HCT116 (cell line): ENCODE results near the gene RACGAP1. TPM values are rescaled to one million over a fixed set of nuclear protein-coding genes. Genes with fewer than 3 reads are reported as not detected.

Experiments
- ATAC-seq: fragments of 200-7000 bp; cut with Tn5 transposase; 2 replicates; pipeline ENCODE4 v1.9.1; 2020; ENCODE audit warnings: mild to moderate bottlenecking, moderate library complexity
- BruUV-seq: library from RNA; stranded (reverse); fragments of 400-500 nt; replicated peaks from 2 replicates; lab custom pipeline; 2021; lab: Mats Ljungman, UMichigan
- CTCF ChIA-PET: fragments of 300-600 bp; sonication (Branson Sonifier 250); formaldehyde crosslinking; loops from one replicate; lab custom pipeline; 2021; ENCODE audit warnings: antibody characterized with exemption; lab: Charles Lee
- POLR2A ChIA-PET: fragments of 300-600, 350-600 bp; sonication (Branson Sonifier 250); formaldehyde crosslinking; loops from one replicate; lab custom pipeline; 2021; ENCODE audit warnings: antibody characterized with exemption; lab: Charles Lee
- RAD21 ChIA-PET, 2 experiments: fragments of 300-600 bp; sonication (Branson Sonifier 250); formaldehyde crosslinking; loops; one replicate each; lab custom pipeline; 2023; ENCODE audit warnings: low total read pairs in 2 of 2; ENCODE audit not compliant: uncharacterized antibody in 2 of 2, unreplicated experiment in 2 of 2, low non-redundant PET in 1 of 2; lab: Charles Lee
- DNase-seq: peaks from one replicate; pipeline ENCODE4 v3.0.0-alpha.2; 2010; ENCODE audit warnings: low read depth, low spot score
- H2AFZ ChIP-seq: fragments of 200-600 bp; shearing (Covaris generic), sonication (generic); 2 replicates; pipeline ENCODE4 v1.6.1; 2017; ENCODE audit warnings: low read depth, mixed run types, mixed read lengths, antibody characterized with exemption, low read length; ENCODE audit not compliant: poor library complexity, severe bottlenecking
- H3K27ac ChIP-seq: 2 replicates; pipeline ENCODE4 v1.5.1; 2012; ENCODE audit warnings: low read depth, low read length
- H3K27me3 ChIP-seq: fragments of 200-600 bp; sonication (generic); 2 replicates; pipeline ENCODE4 v1.6.1; 2016; ENCODE audit warnings: mixed run types, low read length, mixed read lengths; ENCODE audit not compliant: insufficient read depth
- H3K36me3 ChIP-seq, 2 experiments: fragments of 200-500 bp in 1 of 2; fragments of 200-600 bp in 1 of 2; sonication (Bioruptor generic) in 1 of 2; sonication (generic) in 1 of 2; 2 replicates each; pipeline versions ENCODE4 v1.5.1 to v1.6.1; 2014 to 2016; ENCODE audit warnings: low read length in 2 of 2, inconsistent platforms in 1 of 2, mixed read lengths in 1 of 2, mixed run types in 1 of 2; ENCODE audit not compliant: insufficient read depth in 2 of 2, control insufficient read depth in 1 of 2
- H3K4me1 ChIP-seq, 2 experiments: fragments of 200-600 bp in 1 of 2; sonication (generic) in 1 of 2; 2 replicates each; pipeline versions ENCODE4 v1.5.1 to v1.6.1; 2012 to 2017; ENCODE audit warnings: low read length in 2 of 2, inconsistent platforms in 1 of 2, mild to moderate bottlenecking in 1 of 2, mixed read lengths in 1 of 2, mixed run types in 1 of 2, moderate library complexity in 1 of 2; ENCODE audit not compliant: insufficient read depth in 2 of 2, control insufficient read depth in 1 of 2
- H3K4me2 ChIP-seq: fragments of 200-600 bp; sonication (generic); 2 replicates; pipeline ENCODE4 v1.6.1; 2017; ENCODE audit warnings: mixed run types, low read length, mixed read lengths
- H3K4me3 ChIP-seq, 2 experiments: fragments of 200-600 bp in 1 of 2; sonication (generic) in 1 of 2; replicated peaks in 1 of 2; 2 replicates each; pipeline ENCODE4 v1.5.1; 2011 to 2016; ENCODE audit warnings: low read length in 2 of 2, control low read depth in 1 of 2, low read depth in 1 of 2, mild to moderate bottlenecking in 1 of 2, mixed read lengths in 1 of 2, mixed run types in 1 of 2
- H3K79me2 ChIP-seq: fragments of 200-600 bp; sonication (generic); 2 replicates; pipeline ENCODE4 v1.6.1; 2017; ENCODE audit warnings: mild to moderate bottlenecking, mixed run types, low read length, moderate library complexity, mixed read lengths; ENCODE audit not compliant: insufficient read depth
- H3K9ac ChIP-seq: fragments of 200-600 bp; sonication (generic); 2 replicates; pipeline ENCODE4 v1.6.1; 2016; ENCODE audit warnings: low read length, mixed read lengths
- H3K9me2 ChIP-seq: fragments of 200-600 bp; sonication (generic), shearing (Covaris generic); 2 replicates; pipeline ENCODE4 v1.6.1; 2017; ENCODE audit warnings: mixed run types, mild to moderate bottlenecking, moderate library complexity; ENCODE audit not compliant: insufficient read depth
- H3K9me3 ChIP-seq, 2 experiments: fragments of 200-500 bp in 1 of 2; fragments of 200-600 bp in 1 of 2; sonication (Bioruptor generic) in 1 of 2; sonication (generic) in 1 of 2; 2 replicates each; pipeline ENCODE4 v1.6.1; 2014 to 2017; ENCODE audit warnings: low read length in 2 of 2, mixed read lengths in 2 of 2, inconsistent platforms in 1 of 2, low read depth in 1 of 2, mild to moderate bottlenecking in 1 of 2, mixed run types in 1 of 2, moderate library complexity in 1 of 2; ENCODE audit not compliant: control insufficient read depth in 1 of 2, insufficient read depth in 1 of 2
- H4K20me1 ChIP-seq: fragments of 200-600 bp; sonication (generic), shearing (Covaris generic); 2 replicates; pipeline ENCODE4 v1.6.1; 2017; ENCODE audit warnings: mixed run types, mild to moderate bottlenecking, moderate library complexity; ENCODE audit not compliant: insufficient read depth
- ATF3 ChIP-seq: IDR thresholded peaks from 2 replicates; pipeline ENCODE4 v1.6.1; 2012
- CBX3 ChIP-seq: IDR thresholded peaks from 2 replicates; pipeline ENCODE4 v1.6.1; 2012; ENCODE audit warnings: low read depth
- CEBPB ChIP-seq: IDR thresholded peaks from 2 replicates; pipeline ENCODE4 v1.6.1; 2012; ENCODE audit warnings: low read depth
- ELF1 ChIP-seq: IDR thresholded peaks from 2 replicates; pipeline ENCODE4 v1.6.1; 2012; ENCODE audit warnings: low read depth, borderline replicate concordance
- FOSL1 ChIP-seq: IDR thresholded peaks from 2 replicates; pipeline ENCODE4 v1.6.1; 2012; ENCODE audit warnings: low read depth
- JUND ChIP-seq: IDR thresholded peaks from 2 replicates; pipeline ENCODE4 v1.6.1; 2012
- POLR2A ChIP-seq: IDR thresholded peaks from 2 replicates; pipeline ENCODE4 v1.7.0; 2011; ENCODE audit warnings: borderline replicate concordance; ENCODE audit not compliant: insufficient read depth, insufficient read length; ENCODE audit errors: extremely low read depth
- POLR2AphosphoS5 ChIP-seq: IDR thresholded peaks from 2 replicates; pipeline ENCODE4 v1.6.1; 2011; ENCODE audit warnings: mild to moderate bottlenecking, low read depth, low read length, moderate library complexity
- SIN3A ChIP-seq: IDR thresholded peaks from 2 replicates; pipeline ENCODE4 v1.6.1; 2012; ENCODE audit warnings: low read depth
- SP1 ChIP-seq: IDR thresholded peaks from 2 replicates; pipeline ENCODE4 v1.6.1; 2012; ENCODE audit warnings: low read depth
- SRF ChIP-seq: IDR thresholded peaks from 2 replicates; pipeline ENCODE4 v1.6.1; 2012; ENCODE audit warnings: low read depth
- YY1 ChIP-seq: IDR thresholded peaks from 2 replicates; pipeline ENCODE4 v1.6.1; 2011; ENCODE audit warnings: low read length, low read depth, moderate library complexity, mild to moderate bottlenecking; ENCODE audit not compliant: insufficient replicate concordance; ENCODE audit errors: extremely low read depth
- ZBTB33 ChIP-seq: IDR thresholded peaks from 2 replicates; pipeline ENCODE4 v1.6.1; 2011; ENCODE audit warnings: mild to moderate bottlenecking, low read length, moderate library complexity; ENCODE audit not compliant: insufficient replicate concordance; ENCODE audit errors: extremely low read depth
- ZFX ChIP-seq: fragments of 450-650 bp; IDR thresholded peaks from 2 replicates; pipeline ENCODE4 v1.6.1; 2017
- intact Hi-C: fragments of 100-400 bp; cut with micrococcal nuclease; formaldehyde crosslinking; loops from 2 replicates; pipeline ENCODE4 v1.10.0; 2022
- total RNA-seq: library from RNA; stranded (reverse); gene quantifications from one replicate; pipeline ENCODE4 v1.2.1, GENCODE V29; 2021; ENCODE audit not compliant: unreplicated experiment

RACGAP1 gene
- total RNA-seq, 1 experiment from 2014 or later, result 147 TPM

DNA sequence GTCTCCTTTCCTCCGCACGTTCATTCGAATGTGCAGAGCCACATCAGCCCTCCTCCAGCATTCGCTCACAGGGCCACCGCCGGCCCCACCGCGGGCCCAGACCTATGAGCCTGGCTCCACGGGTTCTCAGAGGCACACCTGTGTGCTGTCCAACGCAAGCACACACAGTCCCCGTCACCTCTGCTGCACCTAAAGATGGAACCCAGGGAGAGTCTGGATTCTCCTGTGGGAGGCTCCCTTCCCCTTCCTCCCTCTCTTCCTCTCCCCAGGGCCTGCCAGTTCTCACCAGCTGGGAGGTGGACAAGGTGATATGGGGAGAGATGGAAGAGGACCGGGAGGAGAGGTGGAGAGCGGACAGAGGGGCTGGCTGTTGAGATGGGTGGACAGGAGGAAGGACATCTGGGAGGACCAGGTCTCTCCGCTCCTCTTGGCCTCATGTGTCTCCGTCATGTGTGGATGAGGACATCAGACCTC lies 57.5 kb downstream of the RACGAP1 start:
- H3K9me3 ChIP-seq, result no peaks in the 10 kb centered on the region

More for the DNA sequence above, 57.5 kb downstream of the RACGAP1 start:
- no peaks in the 10 kb centered on the region for H4K20me1 ChIP-seq
- no peak overlapping the region for H3K27ac ChIP-seq
- H3K4me1 ChIP-seq, result peaks cover 6 to 24% of the 10 kb centered on the region in 2 experiments
- ATAC-seq (no peak), DNase-seq (no peak)
- ChIA-PET CTCF (interaction anchor here (0.9 to 4.0 kb wide), 30 partner anchors 9 to 208 kb away, joined by 3 to 65 read pairs (median 5); partner anchors contain the start of genes BCDIN3D, COX14 and SMARCD1), RAD21 (interaction anchor here (0.7 to 2.0 kb wide), 8 partner anchors 22 to 190 kb away, joined by 3 to 9 read pairs (median 5); no protein-coding TSS in a partner anchor), POLR2A (interaction anchor here (0.5 to 1.4 kb wide), 2 partner anchors 71 to 282 kb away, joined by 3 read pairs; no protein-coding TSS in a partner anchor)
- H3K9ac ChIP-seq, result no peak overlapping the region
- H3K36me3 ChIP-seq, result no peaks in the 10 kb centered on the region
- BruUV-seq, result no TSS peak
- intact Hi-C loops, result loop anchor here (1.0 to 10.0 kb wide), 5 partner anchors 88 to 207 kb away; no protein-coding TSS in a partner anchor
- H3K4me3 ChIP-seq, result no peak overlapping the region; a peak in 1 of 4 replicates
- H3K79me2 ChIP-seq, result no peaks in the 10 kb centered on the region
- H2AFZ ChIP-seq, result no peak overlapping the region
- H3K4me2 ChIP-seq, result peak overlapping the region; percentile 92
- TF ChIP-seq POLR2A (no peak), CBX3 (no peak), POLR2AphosphoS5 (no peak), ELF1 (no peak), ATF3 (no peak), YY1 (no peak), ZFX (no peak), SRF (no peak), SP1 (no peak), FOSL1 (no peak), CEBPB (no peak), JUND (no peak), SIN3A (no peak), ZBTB33 (no peak)
- TF ChIP-seq, all 23 proteins: peak for 0
- 0 out of 2 replicates have a peak, but pooled peaks cover 5% of the 10 kb centered on the region for H3K27me3 ChIP-seq
- no peaks in the 10 kb centered on the region for H3K9me2 ChIP-seq
